Upper lobe of left lung (tissue), 6 donors: ENCODE data around the gene SUPT4H1. TPM values are rescaled to one million over a fixed set of nuclear protein-coding genes. Genes with fewer than 3 reads are reported as not detected.

Experiments
- ATAC-seq, 2 donors: fragments of 200-7000 bp; cut with Tn5 transposase; one replicate each; pipeline ENCODE4 v1.9.1; 2022; ENCODE audit warnings: mild to moderate bottlenecking in 2 of 2, moderate library complexity in 2 of 2; ENCODE audit not compliant: low FRiP score in 2 of 2
- DNase-seq, 2 donors: peaks; one replicate each; pipeline ENCODE4 v3.0.0-alpha.2; 2019 to 2020
- H3K27ac ChIP-seq, 4 donors: fragments of 200-600 bp; sonication (generic); one replicate each; pipeline ENCODE4 v1.5.1; 2016 to 2019
- H3K27me3 ChIP-seq, 4 donors: fragments of 200-600 bp; sonication (generic); one replicate each; pipeline ENCODE4 v1.5.1; 2017 to 2019
- H3K36me3 ChIP-seq, 4 donors: fragments of 200-600 bp; sonication (generic); one replicate each; pipeline ENCODE4 v1.5.1; 2016 to 2019
- H3K4me1 ChIP-seq, 4 donors: fragments of 200-600 bp; sonication (generic); one replicate each; pipeline ENCODE4 v1.5.1; 2018 to 2019
- H3K4me3 ChIP-seq, 4 donors: fragments of 200-600 bp; sonication (generic); one replicate each; pipeline ENCODE4 v1.5.1; 2017 to 2019; ENCODE audit warnings: mild to moderate bottlenecking in 2 of 4, moderate library complexity in 1 of 4
- H3K9me3 ChIP-seq, 4 donors: fragments of 200-600 bp; sonication (generic); one replicate each; pipeline ENCODE4 v1.5.1; 2018 to 2019
- EP300 ChIP-seq, 4 donors: sonication (generic); formaldehyde crosslinking; IDR thresholded peaks; one replicate each; pipeline ENCODE4 v1.5.1; 2017; ENCODE audit warnings: antibody characterized with exemption in 4 of 4, control low read depth in 2 of 4
- POLR2A ChIP-seq, 4 donors: fragments of 450-650 bp; IDR thresholded peaks; one replicate each; pipeline ENCODE4 v1.5.1; 2016 to 2017; ENCODE audit warnings: antibody characterized with exemption in 4 of 4, mild to moderate bottlenecking in 2 of 4
- POLR2AphosphoS5 ChIP-seq, 2 donors: sonication (generic); formaldehyde crosslinking; IDR thresholded peaks; one replicate each; pipeline ENCODE4 v1.5.1; 2017; ENCODE audit warnings: antibody characterized with exemption in 2 of 2
- WGBS, 2 donors: methylation state at CpG; one replicate each; pipeline ENCODE4 v1.1.5; 2017 to 2018; 5-methylcytosine and 5-hydroxymethylcytosine counted together
- total RNA-seq, 6 donors: library from RNA; depleted of rRNA in 4 of 6; stranded (reverse); fragments of >200 nt in 4 of 6; gene quantifications; one replicate each; pipeline versions ENCODE4 v1.1.0 to v1.2.1, GENCODE V29; 2016 to 2021
- TF ChIP-seq, protein P1 (sequence below), 6 experiments: fragments of 450-650 bp in 4 of 6; fragments of 200-600 bp in 2 of 6; sonication (generic) in 2 of 6; IDR thresholded peaks; one replicate each; pipeline ENCODE4 v1.5.1; 2016 to 2019; ENCODE audit warnings: antibody characterized with exemption in 6 of 6
- donor health status: DM: no; HTN: no; CAD: no; lungs with moderate emphysema.
- donor health status: DM: no; HTN: yes; CAD: no; lungs with severe emphysema.

The SUPT4H1 gene
- total RNA-seq, 6 donors from 2014 or later = 22.0 to 80.5 (median 40.4) TPM

DNA sequence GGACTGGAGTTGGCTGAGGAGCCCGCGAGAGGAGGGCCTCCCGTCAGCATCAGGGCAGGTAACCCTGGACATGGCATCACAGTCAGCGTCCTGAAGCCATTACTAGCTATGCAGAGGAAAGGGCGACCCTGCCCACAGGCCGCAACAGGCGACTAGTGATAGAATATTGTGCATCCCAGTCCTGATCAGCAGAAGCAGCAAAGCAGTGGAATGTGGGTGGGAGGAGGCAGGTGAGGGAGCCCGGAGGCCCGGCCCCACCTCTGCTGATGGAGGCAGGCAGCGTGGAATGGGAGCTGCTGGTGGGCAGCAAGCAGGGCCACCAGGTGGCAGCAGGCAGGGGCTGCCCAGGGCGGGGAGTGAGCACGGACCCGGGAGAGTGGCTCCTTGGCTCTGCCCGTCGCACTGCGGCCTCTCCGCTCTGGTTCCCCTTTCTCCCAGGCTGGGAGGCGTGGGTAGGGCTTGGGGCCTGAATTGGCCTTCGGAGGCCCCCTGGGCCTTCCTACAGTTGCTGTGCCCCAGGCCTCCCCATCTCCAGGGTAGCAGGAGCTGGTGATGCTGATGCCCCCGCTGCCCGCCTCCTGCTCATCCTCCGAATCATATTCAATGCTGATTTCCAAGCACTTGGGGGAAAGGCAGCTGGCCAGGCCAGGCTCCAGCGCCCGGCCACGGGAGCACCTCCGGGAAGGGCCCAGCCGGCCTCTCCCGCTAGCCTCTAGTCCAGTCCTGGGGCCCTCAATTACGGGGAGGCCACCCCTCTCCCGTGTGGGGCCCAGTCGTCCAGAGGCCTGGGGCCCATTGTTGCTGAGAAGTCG is 43.6 kb downstream of the SUPT4H1 start:
- WGBS, 2 donors = 76 to 85% methylated on average over 11 to 26 of the region's 32 CpGs
- Histone ChIP-seq H3K4me1 (no peaks in the 10 kb centered on the region), H3K27me3 (no peaks in the 10 kb centered on the region), H3K27ac (no peak overlapping the region), H3K9me3 (no peaks in the 10 kb centered on the region), H3K4me3 (no peak overlapping the region), H3K36me3 (no peaks in the 10 kb centered on the region)
- ATAC-seq = peak in 1 of 2 donors; percentile 34
- DNase-seq = peak in 1 of 2 donors; percentile 83
- TF ChIP-seq EP300 (IDR thresholded peaks at IDR 0.05) = no peak
- TF ChIP-seq, protein P1, sequence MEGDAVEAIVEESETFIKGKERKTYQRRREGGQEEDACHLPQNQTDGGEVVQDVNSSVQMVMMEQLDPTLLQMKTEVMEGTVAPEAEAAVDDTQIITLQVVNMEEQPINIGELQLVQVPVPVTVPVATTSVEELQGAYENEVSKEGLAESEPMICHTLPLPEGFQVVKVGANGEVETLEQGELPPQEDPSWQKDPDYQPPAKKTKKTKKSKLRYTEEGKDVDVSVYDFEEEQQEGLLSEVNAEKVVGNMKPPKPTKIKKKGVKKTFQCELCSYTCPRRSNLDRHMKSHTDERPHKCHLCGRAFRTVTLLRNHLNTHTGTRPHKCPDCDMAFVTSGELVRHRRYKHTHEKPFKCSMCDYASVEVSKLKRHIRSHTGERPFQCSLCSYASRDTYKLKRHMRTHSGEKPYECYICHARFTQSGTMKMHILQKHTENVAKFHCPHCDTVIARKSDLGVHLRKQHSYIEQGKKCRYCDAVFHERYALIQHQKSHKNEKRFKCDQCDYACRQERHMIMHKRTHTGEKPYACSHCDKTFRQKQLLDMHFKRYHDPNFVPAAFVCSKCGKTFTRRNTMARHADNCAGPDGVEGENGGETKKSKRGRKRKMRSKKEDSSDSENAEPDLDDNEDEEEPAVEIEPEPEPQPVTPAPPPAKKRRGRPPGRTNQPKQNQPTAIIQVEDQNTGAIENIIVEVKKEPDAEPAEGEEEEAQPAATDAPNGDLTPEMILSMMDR (IDR thresholded peaks at IDR 0.05) = peak in 2 of 6 experiments; percentile 13 to 24

DNA sequence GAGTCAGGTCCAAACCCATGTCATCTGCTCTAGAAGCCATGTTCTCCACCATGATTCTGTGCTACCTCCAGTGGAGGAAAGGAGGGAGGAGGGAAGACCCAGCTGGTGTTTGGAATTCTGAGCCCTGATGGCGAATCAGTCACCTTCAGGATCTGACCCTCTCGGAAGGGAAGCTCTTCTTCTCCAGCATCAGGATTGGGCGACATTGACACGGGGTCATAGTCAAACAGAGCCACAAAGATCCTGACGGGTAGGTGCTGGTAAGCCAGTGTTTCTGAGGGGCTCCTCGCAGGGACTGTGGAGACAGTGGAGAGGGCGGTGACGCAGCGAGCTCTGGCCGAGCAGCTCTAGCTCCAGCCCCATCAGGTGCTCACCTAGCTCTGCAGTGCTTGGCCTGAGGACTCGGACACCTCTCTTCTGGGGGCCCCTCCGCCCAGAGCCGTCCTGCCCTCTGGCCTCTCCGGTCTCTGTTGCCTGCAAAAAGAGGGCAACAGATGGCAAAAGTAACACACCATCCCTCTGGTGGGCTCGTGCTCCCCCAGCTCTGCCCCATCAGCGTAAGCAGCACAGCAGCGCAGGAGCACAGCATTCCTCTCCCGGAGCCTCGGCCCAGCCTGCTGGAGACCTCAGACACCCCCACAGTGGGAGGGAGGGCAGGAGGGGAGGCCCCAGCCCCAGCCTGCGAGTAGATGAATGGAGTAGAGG is 44.4 kb downstream of the SUPT4H1 start:
- H3K36me3 ChIP-seq = no peaks in the 10 kb centered on the region
- ATAC-seq (no peak), DNase-seq (no peak)
- TF ChIP-seq EP300 (IDR thresholded peaks at IDR 0.05) (no peak), POLR2A (IDR thresholded peaks at IDR 0.05) (no peak), POLR2AphosphoS5 (IDR thresholded peaks at IDR 0.05) (no peak)
- TF ChIP-seq, protein P1 (IDR thresholded peaks at IDR 0.05) = no peak
- no peaks in the 10 kb centered on the region for H3K27me3 ChIP-seq
- H3K9me3 ChIP-seq = no peaks in the 10 kb centered on the region
- no peaks in the 10 kb centered on the region for H3K4me1 ChIP-seq
- 81 to 88% methylated on average over 10 to 20 of the region's 20 CpGs for WGBS, 2 donors
- no peak overlapping the region for H3K27ac ChIP-seq
- H3K4me3 ChIP-seq = no peak overlapping the region

DNA sequence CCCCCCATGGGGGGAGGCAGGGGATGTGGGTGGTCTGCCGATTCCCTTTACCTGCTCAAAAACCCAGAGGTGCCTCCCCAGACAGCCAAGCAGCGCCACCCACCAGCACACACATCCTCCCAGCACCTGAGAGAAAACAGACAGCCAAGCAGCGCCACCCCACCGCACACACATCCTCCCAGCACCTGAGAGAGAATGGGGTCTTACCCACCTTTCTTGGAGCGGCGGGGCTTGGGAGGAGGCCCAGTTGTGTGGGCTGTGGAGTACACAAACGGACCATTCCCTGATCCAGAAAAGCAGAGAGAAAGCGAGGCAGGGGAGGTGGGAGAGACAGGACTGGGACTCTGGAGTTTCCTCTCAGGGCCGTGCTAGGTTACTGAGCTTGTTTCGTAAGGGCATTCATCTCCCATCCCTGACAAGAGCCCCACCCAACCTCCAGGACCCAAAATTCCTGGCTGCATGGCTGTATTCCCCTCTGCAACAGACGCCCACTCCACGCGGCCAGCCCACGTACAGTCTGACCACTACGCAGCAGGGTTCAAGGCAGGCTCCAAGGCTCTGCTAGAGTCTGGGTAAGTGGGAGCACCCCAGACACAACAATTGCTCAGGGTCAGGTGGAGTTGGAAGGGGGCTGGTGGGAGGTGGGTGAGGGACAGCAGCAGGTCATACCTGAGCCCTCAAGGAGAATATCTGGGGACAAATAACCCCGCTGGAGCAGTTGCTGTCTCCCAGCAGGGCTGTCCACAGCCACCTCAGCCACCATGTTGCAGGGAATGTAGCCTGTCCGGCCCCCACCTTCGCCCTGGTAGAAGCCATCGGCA is 45.7 kb downstream of the SUPT4H1 start:
- Histone ChIP-seq H3K9me3 (no peaks in the 10 kb centered on the region), H3K27ac (no peak overlapping the region), H3K36me3 (no peaks in the 10 kb centered on the region), H3K4me3 (no peak overlapping the region), H3K4me1 (no peaks in the 10 kb centered on the region), H3K27me3 (no peaks in the 10 kb centered on the region)
- 85 to 88% methylated on average over 14 to 19 of the region's 19 CpGs for WGBS, 2 donors
- ATAC-seq (no peak), DNase-seq (no peak)
- TF ChIP-seq EP300 (IDR thresholded peaks at IDR 0.05) (no peak), POLR2A (IDR thresholded peaks at IDR 0.05) (no peak), POLR2AphosphoS5 (IDR thresholded peaks at IDR 0.05) (no peak)
- TF ChIP-seq, protein P1 (IDR thresholded peaks at IDR 0.05) = no peak

DNA sequence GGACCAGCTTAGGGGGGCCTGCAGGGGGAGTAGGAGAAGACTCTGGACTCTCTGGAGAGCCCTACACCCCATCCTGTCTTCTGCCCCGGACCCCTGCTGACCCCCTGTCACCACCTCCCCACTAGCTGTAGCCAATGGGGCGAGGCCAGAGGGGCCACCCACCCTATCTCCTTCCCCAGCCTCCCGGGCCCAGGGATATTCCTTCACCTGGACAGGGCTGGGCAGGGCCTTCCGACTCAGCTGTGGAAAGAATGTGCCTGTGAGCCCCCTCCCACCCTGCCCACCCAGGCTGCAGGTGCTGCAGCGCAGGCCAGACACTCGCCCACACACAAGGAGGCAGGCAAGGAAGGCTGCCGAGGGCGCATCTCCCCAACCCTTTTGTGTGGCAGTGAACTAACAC is 46.4 kb downstream of the SUPT4H1 start:
- WGBS, 2 donors = 64 to 81% methylated on average over 5 to 8 of the region's 8 CpGs
- Histone ChIP-seq H3K9me3 (no peaks in the 10 kb centered on the region), H3K36me3 (no peaks in the 10 kb centered on the region), H3K27ac (no peak overlapping the region), H3K4me1 (no peaks in the 10 kb centered on the region), H3K4me3 (no peak overlapping the region), H3K27me3 (no peaks in the 10 kb centered on the region)
- DNase-seq = no peak
- TF ChIP-seq POLR2AphosphoS5 (IDR thresholded peaks at IDR 0.05) (no peak), POLR2A (IDR thresholded peaks at IDR 0.05) (no peak), EP300 (IDR thresholded peaks at IDR 0.05) (no peak)
- TF ChIP-seq, protein P1 (IDR thresholded peaks at IDR 0.05) = no peak
- ATAC-seq = no peak
